Stimulated activated CD8-positive, alpha-beta memory T cell treated with anti-CD3 and anti-CD28 coated beads, Interleukin-15, amount 100 ng/mL, for 1 hour (primary cell): ENCODE data around the gene INSIG2.
"Not testable (repeated sequence)": the region's sequence is repeated elsewhere in the genome, so short reads cannot be mapped to it uniquely, and the experiment has no call there.

Experiments used
- DNase-seq: peaks from one replicate; pipeline ENCODE4 v3.0.0-alpha.2; 2020; ENCODE audit warnings: low read depth

Gene INSIG2

GRCh38 chr2:118061135-118061955 is 26.9 kb upstream of the INSIG2 start:
- no peak for DNase-seq

DNA sequence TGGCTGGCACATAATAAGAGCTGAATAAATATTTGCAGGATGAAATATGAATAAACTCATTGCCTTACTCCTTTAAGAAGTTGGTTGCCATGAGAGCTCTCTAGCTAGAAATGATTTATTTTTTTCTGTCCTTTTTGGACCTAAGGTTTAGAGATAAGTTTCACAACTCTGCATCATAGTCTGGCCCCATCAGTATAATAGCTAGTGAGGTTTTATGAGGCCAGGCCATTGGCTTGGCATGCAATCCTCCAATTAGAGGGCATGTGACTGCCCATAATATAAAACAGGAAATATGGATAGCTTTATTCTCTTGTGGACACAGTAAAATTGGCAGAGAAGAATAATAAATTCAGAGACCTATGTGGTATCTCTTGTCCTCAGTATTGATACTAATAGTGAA is 26.2 kb upstream of the INSIG2 start:
- no peak for DNase-seq

GRCh38 chr2:118062669-118063068 is 25.6 kb upstream of the INSIG2 start:
- DNase-seq, result no peak

DNA sequence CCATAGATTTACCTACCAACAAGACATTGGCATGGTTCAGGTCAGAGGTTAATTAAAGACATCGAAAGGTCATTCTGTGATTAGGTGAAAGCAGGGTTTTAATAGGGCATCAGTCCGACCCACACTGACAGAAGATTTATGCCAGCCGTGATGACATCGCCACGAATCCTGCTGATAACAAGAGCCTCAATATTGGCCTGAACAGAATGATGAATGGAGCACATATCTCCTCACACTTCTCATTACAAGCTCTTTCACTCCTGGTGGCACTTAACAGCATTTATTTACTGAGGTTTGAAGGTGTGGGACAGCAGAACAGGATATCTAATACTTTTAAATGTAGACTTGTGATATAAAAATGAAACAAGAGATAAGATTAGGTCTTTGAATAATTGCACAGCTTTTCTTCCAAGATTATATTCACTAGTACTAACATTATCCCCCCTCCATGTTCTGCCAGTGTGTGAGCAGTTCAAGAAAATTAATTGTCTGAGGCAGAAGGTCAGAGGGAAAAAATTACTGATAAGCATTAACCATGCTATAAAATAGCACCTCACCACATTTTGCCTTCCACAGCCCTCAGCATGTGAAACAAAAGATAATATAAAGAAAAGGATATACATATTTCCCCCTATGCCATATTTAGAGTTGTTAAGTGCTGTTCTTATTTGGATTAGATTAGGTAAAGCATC is 23.1 kb upstream of the INSIG2 start:
- DNase-seq, result no peak

DNA sequence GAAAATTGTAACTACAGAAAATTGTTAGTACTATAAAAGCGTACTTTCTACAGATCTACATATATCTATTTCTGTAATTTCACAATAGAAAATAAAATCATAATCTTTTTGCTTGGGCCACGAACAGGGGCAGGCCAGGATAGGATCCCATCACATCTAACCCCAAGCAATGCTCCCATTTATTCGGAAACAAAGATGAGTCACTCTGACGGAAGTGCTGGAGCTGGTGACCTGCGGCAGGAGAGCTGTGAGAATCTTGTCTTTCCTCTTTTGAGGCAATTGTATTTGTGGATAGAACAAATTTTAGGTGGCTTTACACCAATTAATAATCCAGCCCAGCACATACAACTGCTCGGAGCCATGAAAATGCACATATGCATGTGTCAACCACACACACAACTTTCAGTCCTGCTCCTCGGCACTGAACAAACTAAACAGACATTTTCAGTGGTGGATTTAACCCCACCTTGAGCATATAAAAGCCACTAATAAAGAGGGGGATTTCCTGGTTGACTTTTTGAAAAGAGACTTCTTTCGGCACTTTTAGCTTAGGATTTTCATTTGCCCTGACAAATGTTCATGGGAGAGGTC is 22.3 kb upstream of the INSIG2 start:
- DNase-seq, result no peak

DNA sequence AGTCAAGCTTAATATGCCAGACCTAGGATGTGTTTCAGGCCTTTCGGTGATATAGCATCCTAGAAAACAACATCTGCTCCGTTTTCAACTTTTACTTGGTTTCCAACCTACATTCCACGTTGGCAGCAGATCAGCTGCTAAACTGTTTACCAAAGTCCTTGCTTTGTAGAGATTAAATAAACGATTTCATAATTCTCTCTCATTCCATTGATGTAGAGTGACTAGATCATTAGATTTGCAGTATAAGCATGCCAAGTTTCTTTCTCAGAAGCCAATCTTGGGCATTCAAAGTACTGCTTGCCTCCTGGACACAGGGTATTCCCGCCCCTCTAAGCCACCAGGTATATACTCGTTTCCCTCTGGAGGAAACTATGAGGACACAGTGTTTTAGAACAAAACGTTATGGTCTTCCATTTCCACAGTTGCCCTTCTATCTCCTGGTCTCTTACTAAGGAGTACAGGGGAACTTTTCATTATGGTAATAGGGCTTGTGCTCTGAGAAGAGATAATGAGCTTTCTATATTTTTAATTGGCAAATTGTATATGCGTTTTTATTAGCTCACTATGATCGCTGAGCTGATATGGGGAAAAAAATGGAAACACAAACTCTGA is 10.5 kb upstream of the INSIG2 start:
- DNase-seq, result no peak

DNA sequence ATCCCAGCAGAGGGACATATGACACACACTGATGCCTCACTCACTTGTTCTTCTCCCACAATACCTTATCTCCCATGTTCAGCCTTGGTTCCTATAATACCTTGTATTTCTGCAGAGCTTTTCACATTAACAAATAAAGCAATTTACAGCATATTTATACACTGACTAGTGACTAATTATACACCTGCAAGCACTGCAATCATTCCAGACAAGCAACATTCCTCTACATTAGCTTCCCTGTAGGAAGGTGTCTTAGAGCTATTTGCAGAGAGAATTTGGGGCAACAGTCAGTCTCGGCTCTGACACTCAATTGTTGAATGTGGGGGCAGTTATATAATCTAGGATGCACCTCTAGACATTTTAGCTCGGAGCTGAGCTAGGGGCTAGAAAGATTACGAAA is 9.5 kb upstream of the INSIG2 start:
- DNase-seq, result no peak

DNA sequence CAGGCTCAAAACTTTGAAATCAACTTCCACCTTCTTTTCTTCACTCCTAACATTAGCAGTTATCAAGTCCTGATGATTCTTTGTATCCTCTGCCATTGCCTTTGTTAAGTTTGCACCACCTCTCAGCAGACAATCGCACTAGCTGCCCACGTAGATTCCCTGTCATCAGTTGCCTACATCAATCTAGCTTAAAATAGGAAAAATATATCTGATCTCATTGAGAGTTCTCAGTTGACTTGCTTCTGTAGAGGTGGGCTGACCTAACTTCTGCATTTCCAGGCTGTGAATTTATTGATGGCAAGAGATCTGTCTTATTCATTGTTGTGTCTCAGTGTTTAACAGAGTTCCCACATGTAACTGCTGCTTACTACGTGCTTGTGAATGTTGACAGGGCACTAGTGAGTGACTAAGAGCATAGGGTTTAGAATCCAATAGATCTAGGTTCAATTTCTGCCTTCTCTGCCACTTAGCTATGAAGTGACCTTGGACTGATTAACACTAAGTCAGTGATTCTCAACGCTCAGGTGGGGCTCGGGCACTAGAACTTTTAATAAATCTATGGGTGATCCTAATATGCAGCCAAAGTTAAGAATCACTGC is 3.7 kb upstream of the INSIG2 start:
- DNase-seq, result no peak

DNA sequence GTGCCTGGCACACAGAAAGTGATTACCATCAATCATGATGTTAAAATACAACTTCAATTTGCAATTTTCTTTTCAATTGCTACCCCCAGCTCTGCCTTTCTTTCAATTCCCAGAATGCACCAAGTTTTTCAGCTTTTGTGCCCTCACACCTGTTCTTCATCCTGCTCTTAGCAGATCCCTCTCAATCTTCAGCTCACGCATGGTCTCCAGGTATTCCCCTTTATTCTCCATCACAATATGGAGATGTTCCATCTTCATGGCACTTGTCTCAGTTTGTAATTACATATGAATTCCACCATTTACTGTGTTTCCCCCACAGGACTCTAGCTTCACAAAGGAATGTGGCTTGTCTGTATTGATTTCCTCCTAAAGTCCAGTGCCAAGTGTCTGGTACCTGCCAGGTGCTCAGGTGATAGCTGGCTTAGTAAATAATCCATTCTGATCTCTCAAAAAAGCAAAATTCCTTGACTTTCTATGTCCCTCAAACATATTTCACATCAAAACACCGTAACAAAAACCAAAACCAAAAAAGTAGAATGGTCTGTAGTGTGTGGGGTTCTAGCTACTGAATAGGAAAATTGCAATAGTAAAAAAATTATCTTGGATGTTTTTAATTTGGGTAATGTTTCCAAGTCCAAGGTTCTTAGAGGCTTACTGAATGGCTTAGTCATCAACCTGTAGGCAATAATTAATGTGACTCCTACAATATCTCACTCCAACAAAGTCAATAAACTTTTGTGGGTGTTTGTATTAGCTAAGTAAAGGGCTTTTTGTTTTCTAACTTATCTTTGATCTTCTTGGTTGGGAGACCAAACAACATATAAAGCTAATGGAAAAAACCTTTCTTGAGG is 2.9 kb upstream of the INSIG2 start:
- DNase-seq, result no peak

GRCh38 chr2:118086024-118086633 is 2.1 kb upstream of the INSIG2 start:
- no peak for DNase-seq

- no peak for DNase-seq
Measured at GRCh38 chr2:118089139-118089800, 999 bp downstream of the INSIG2 start.

GRCh38 chr2:118090387-118091139 is 2.3 kb downstream of the INSIG2 start:
- DNase-seq, result no peak

- no peak for DNase-seq
Measured at GRCh38 chr2:118091140-118091478, 2.8 kb downstream of the INSIG2 start.

DNA sequence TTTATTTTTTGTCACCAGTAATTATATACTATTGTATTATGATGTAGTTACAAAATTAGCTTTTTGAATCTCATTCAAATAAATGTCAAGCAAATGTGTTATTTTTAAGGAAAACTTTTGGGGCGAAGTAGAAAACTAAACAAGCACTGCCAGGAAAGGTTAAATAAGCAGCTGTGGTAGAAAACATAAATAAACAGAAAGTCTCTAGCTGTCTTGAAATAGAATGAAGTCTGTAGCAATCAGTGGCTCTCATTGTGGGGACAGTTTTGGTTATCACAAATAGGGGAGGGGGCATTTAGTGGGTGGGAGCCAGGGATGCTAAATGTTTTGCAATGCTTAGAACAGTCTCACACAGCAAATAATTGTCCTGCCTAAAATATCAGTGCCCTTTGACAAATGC is 3.4 kb downstream of the INSIG2 start:
- no peak for DNase-seq

DNA sequence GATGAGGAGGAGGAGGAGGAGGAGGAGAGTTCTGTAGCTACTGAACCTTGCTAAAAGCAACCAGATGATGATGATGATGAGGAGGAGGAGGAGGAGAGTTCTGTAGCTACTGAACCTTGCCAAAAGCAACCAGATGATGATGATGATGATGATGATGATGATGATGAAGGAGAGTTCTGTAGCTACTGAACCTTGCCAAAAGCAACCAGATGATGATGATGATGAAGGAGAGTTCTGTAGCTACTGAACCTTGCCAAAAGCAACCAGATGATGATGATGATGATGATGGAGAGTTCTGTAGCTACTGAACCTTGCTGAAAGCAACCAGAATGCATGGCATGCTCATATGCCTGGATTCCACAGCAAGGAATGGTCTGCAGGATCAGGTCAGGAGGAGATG is 5.8 kb downstream of the INSIG2 start:
- not testable (repeated sequence) for DNase-seq

DNA sequence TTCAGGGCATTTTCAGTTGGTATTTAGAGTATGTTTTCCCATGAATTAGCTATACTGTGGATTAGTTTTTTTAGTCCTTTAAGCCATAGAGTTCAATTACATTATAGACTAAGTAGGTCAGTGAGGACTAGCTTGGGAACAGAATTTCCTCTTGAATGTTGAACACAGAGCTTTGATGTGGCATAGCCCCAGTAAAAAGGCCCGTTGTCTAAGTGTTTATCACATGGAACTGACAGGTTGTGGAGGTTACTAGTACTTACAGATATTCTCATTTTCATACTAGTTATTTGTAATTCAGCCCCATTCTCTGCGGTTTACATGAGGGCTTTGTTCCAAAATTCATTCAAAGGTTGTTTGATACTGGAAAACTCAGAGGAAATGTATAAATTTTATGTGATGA is 6.2 kb downstream of the INSIG2 start:
- DNase-seq, result no peak

DNA sequence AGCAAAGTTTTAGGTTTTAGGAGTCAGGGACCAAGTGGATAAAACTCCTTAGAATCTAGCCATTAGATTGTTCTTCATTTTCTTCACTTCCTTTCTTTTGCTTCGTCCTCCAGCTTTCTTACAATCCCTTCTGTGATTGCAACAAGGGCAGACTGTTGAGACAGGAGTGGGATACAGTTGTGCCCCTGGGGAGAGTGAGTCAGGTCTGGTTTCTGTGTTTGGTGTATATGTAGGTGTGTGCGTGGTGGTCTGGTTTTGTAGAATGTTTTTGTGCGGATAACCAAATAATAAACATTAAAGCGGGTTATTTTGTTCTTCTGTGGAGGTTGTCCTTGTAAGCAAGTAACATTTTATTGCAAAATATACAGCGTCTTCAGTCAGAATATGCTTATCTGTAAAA is 7.3 kb downstream of the INSIG2 start:
- DNase-seq, result no peak

DNA sequence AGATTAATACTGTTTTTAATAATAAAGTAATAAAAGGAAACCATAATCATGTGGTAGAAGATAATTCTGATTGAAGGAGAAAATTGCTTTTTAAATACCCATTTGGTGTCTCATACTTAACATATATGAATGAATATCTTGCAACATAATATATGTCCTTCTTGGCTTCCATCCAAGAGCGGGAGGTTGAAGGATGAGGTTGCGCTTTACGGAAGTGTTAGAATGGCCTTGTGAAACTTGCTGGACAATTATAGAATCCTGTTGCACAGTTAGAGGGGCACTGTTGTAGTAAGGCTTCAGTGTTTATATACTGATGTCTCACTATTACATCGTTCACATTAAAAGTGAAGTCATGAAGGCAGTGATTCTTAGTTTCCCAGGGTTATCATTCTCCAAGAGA is 9.4 kb downstream of the INSIG2 start:
- DNase-seq, result no peak

GRCh38 chr2:118098307-118099030 is 10.2 kb downstream of the INSIG2 start:
- no peak for DNase-seq
